ENCODE results near the gene WIPI1.

- TF ChIP-seq ZFX (CRISPR knock-in tag; IDR thresholded peaks at IDR 0.05; ENCODE audit: low read depth) (no peak), POLR2A (IDR thresholded peaks at IDR 0.05; ENCODE audit: insufficient read depth in 1 of 2, low read depth in 2 of 2, low read length in 2 of 2) (no peak)
These were observed 60.8 kb downstream of the WIPI1 start for GRCh38 chr17:68396226-68397107.

All from HepG2 (cell line).